ENCODE results near the gene TMC6.
"Not testable (repeated sequence)": the region's sequence is repeated elsewhere in the genome, so short reads cannot be mapped to it uniquely, and the experiment has no call there.

Gene TMC6

GRCh38 chr17:78075545-78075944 is 53.0 kb downstream of the TMC6 start:
- DNase-seq (ENCODE audit: low read depth) = no peak

GRCh38 chr17:78075011-78075410 is 53.5 kb downstream of the TMC6 start:
- DNase-seq (ENCODE audit: low read depth) = no peak

GRCh38 chr17:78072961-78073360 is 55.6 kb downstream of the TMC6 start:
- DNase-seq (ENCODE audit: low read depth) = no peak

- no peak for DNase-seq (ENCODE audit: low read depth)
Observed at GRCh38 chr17:78069695-78070094, 58.9 kb downstream of the TMC6 start.

GRCh38 chr17:78066976-78067375 is 61.6 kb downstream of the TMC6 start:
- DNase-seq (ENCODE audit: low read depth) = not testable (repeated sequence)

GRCh38 chr17:78064708-78065107 is 63.8 kb downstream of the TMC6 start:
- no peak for DNase-seq (ENCODE audit: low read depth)

- no peak for DNase-seq (ENCODE audit: low read depth)
Observed at GRCh38 chr17:78063489-78063888, 65.1 kb downstream of the TMC6 start.

GRCh38 chr17:78062596-78062995 is 66.0 kb downstream of the TMC6 start:
- DNase-seq (ENCODE audit: low read depth) = no peak
